Activated CD8-positive, alpha-beta memory T cell treated with anti-CD3 and anti-CD28 coated beads, Interleukin-2, amount 10 ng/mL, durations not matched to agents 7 days and 5 days (primary cell): ENCODE results near the gene DYSF. TPM values are rescaled to one million over a fixed set of nuclear protein-coding genes. Genes with fewer than 3 reads are reported as not detected.

Experiments
- ATAC-seq: fragments of 150-1000 bp; cut with Tn5 transposase; one replicate; pipeline ENCODE4 v1.10.0; 2021; ENCODE audit warnings: moderate library complexity
- CTCF ChIA-PET: fragments of 350-600 bp; sonication (Branson Sonifier 250); formaldehyde crosslinking; loops from one replicate; lab custom pipeline; 2021; ENCODE audit warnings: antibody characterized with exemption; lab: Charles Lee
- DNase-seq: peaks from one replicate; pipeline ENCODE4 v3.0.0-alpha.2; 2020
- H3K27ac Mint-ChIP-seq: one replicate; pipeline ENCODE4 v1.8.0; 2021; ENCODE audit warnings: mild to moderate bottlenecking, mixed read lengths
- H3K27me3 Mint-ChIP-seq: one replicate; pipeline ENCODE4 v1.8.0; 2021; ENCODE audit warnings: mixed read lengths
- H3K36me3 Mint-ChIP-seq: one replicate; pipeline ENCODE4 v1.8.0; 2021; ENCODE audit warnings: mild to moderate bottlenecking, mixed read lengths
- H3K4me1 Mint-ChIP-seq: one replicate; pipeline ENCODE4 v1.8.0; 2021; ENCODE audit warnings: mixed read lengths
- H3K4me3 Mint-ChIP-seq: one replicate; pipeline ENCODE4 v1.8.0; 2021; ENCODE audit warnings: mild to moderate bottlenecking, moderate library complexity, mixed read lengths
- H3K9me3 Mint-ChIP-seq: one replicate; pipeline ENCODE4 v1.8.0; 2022; ENCODE audit warnings: low read depth, mixed read lengths
- total RNA-seq, 2 experiments: library from RNA; stranded (reverse); gene quantifications; one replicate each; pipeline ENCODE4 v1.2.3, GENCODE V29; 2021

Gene DYSF
- total RNA-seq, 2 experiments from 2014 or later: 7.3 to 8.9 TPM

GRCh38 chr2:71459084-71459431, 5.7 kb downstream of the DYSF start:
- CTCF ChIA-PET: interaction anchor here (1.7 kb wide), 1 partner anchor 474 kb away, joined by 4 read pairs; no protein-coding TSS in a partner anchor
- ATAC-seq: no peak

GRCh38 chr2:71460056-71460455, 6.7 kb downstream of the DYSF start:
- no peak for DNase-seq
- Mint-ChIP-seq H3K27ac (no peak overlapping the region), H3K36me3 (no peaks in the 10 kb centered on the region), H3K9me3 (no peaks in the 10 kb centered on the region), H3K4me3 (no peak overlapping the region), H3K27me3 (peaks cover 9% of the 10 kb centered on the region), H3K4me1 (peaks cover 9% of the 10 kb centered on the region)
- CTCF ChIA-PET: interaction anchor here (0.6 to 1.2 kb wide), 3 partner anchors 10 to 128 kb away, joined by 3 read pairs; partner anchors contain the start of gene ZNF638
- no peak for ATAC-seq

More at GRCh38 chr2:71459084-71459431, 5.7 kb downstream of the DYSF start:
- Mint-ChIP-seq H3K27ac (no peak overlapping the region), H3K4me3 (no peak overlapping the region), H3K4me1 (peaks cover 10% of the 10 kb centered on the region), H3K9me3 (no peaks in the 10 kb centered on the region), H3K36me3 (no peaks in the 10 kb centered on the region), H3K27me3 (peaks cover 19% of the 10 kb centered on the region)
- no peak for DNase-seq

- peaks cover 3% of the 10 kb centered on the region for H3K27me3 Mint-ChIP-seq
- peaks cover 7% of the 10 kb centered on the region for H3K4me1 Mint-ChIP-seq
- no peak for DNase-seq
- ATAC-seq: no peak
- no peaks in the 10 kb centered on the region for H3K9me3 Mint-ChIP-seq
- no peaks in the 10 kb centered on the region for H3K36me3 Mint-ChIP-seq
- no peak overlapping the region for H3K27ac Mint-ChIP-seq
- CTCF ChIA-PET: interaction anchor here (0.5 to 1.2 kb wide), 8 partner anchors 9 to 699 kb away, joined by 3 to 6 read pairs (median 3); partner anchors contain the start of gene ZNF638
- H3K4me3 Mint-ChIP-seq: no peak overlapping the region
Measured at GRCh38 chr2:71460595-71461303, 7.4 kb downstream of the DYSF start.

DNA sequence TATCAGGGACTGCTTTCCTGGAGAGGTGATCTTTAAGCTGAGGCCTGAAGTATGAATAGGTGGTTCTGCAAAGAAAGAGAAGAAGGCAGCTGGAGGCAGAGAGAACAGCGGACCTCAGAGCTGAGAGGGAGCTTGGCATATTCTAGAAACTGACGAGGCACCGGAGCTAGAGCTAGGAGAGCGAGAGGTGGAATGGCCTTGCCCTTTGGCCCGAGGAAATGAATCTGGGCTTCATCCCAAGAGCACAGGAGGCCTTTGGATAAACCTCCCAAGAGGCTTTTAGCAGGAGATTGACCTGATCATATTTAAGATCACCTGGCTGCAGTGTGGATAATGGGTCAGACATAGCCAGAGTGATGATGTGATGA, 7.9 kb downstream of the DYSF start:
- no peaks in the 10 kb centered on the region for H3K9me3 Mint-ChIP-seq
- ATAC-seq: no peak
- no peaks in the 10 kb centered on the region for H3K36me3 Mint-ChIP-seq
- no peaks in the 10 kb centered on the region for H3K27me3 Mint-ChIP-seq
- H3K4me1 Mint-ChIP-seq: peaks cover 4% of the 10 kb centered on the region
- H3K4me3 Mint-ChIP-seq: no peak overlapping the region
- CTCF ChIA-PET: interaction anchor here (0.7 to 1.3 kb wide), 8 partner anchors 9 to 162 kb away, joined by 3 to 6 read pairs (median 3); partner anchors contain the start of gene ZNF638
- DNase-seq: no peak
- no peak overlapping the region for H3K27ac Mint-ChIP-seq

GRCh38 chr2:71462056-71462605, 8.8 kb downstream of the DYSF start:
- Mint-ChIP-seq H3K36me3 (no peaks in the 10 kb centered on the region), H3K27ac (no peak overlapping the region), H3K4me3 (no peak overlapping the region), H3K27me3 (peaks cover 5% of the 10 kb centered on the region), H3K4me1 (peaks cover 8% of the 10 kb centered on the region), H3K9me3 (no peaks in the 10 kb centered on the region)
- CTCF ChIA-PET: interaction anchor here (1.0 to 1.3 kb wide), 2 partner anchors 45 to 163 kb away, joined by 3 read pairs; no protein-coding TSS in a partner anchor
- no peak for ATAC-seq
- no peak for DNase-seq

DNA sequence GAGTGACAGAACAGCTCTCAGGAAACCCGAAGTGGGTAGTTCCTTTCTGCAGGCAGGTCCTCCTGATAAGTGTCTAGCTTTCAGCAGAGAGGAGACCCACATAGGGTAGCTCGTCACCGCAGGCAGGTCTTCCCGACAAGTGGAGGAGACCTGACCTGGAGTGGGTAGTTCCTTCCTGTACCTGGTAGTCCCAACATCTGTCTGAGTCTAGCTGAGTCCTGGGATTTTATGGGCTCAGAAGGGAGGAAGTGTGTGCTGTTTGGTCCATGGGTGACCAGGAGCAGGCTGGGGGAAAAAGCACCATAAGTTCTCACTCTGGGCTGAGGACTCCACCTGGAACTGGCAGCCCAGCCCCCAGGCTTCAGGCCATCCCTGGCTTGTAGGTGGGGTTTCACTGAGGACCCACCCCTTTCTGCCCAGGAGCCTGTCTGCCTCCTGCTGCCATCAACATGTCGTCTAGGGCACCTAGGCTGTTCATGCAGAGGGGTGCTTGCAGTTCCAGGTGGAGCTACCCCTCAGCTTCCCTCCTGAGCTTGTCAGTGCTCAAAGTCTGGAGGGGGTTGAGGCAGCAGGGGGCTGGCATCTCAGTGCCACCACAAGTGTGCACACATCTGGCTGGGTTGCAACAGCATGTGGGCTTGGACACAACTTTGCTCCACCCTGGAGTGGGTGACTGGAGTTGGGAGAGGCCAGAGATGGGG, 9.4 kb downstream of the DYSF start:
- DNase-seq: no peak
- Mint-ChIP-seq H3K27me3 (peaks cover 12% of the 10 kb centered on the region), H3K36me3 (no peaks in the 10 kb centered on the region), H3K9me3 (no peaks in the 10 kb centered on the region), H3K27ac (no peak overlapping the region), H3K4me1 (peaks cover 9% of the 10 kb centered on the region), H3K4me3 (no peak overlapping the region)
- ATAC-seq: no peak
- CTCF ChIA-PET: interaction anchor here (0.6 to 1.3 kb wide), 2 partner anchors 155 to 163 kb away, joined by 3 read pairs; no protein-coding TSS in a partner anchor

GRCh38 chr2:71463342-71463654, 9.9 kb downstream of the DYSF start:
- CTCF ChIA-PET: no interaction called here

GRCh38 chr2:71464389-71464788, 11.0 kb downstream of the DYSF start:
- H3K4me3 Mint-ChIP-seq: no peak overlapping the region
- DNase-seq (peak; percentile 12), ATAC-seq (no peak)
- peaks cover 28% of the 10 kb centered on the region for H3K27me3 Mint-ChIP-seq
- no peaks in the 10 kb centered on the region for H3K36me3 Mint-ChIP-seq
- H3K9me3 Mint-ChIP-seq: no peaks in the 10 kb centered on the region
- peaks cover 5% of the 10 kb centered on the region for H3K4me1 Mint-ChIP-seq
- CTCF ChIA-PET: interaction anchor here (0.5 kb wide), 1 partner anchor 20 kb away, joined by 4 read pairs; no protein-coding TSS in a partner anchor
- no peak overlapping the region for H3K27ac Mint-ChIP-seq

More at GRCh38 chr2:71463342-71463654, 9.9 kb downstream of the DYSF start:
- Mint-ChIP-seq H3K4me3 (no peak overlapping the region), H3K36me3 (no peaks in the 10 kb centered on the region), H3K4me1 (peaks cover 7% of the 10 kb centered on the region), H3K27ac (no peak overlapping the region), H3K27me3 (peaks cover 17% of the 10 kb centered on the region), H3K9me3 (no peaks in the 10 kb centered on the region)
- no peak for DNase-seq
- no peak for ATAC-seq

GRCh38 chr2:71465356-71465755, 12.0 kb downstream of the DYSF start:
- Mint-ChIP-seq H3K27ac (no peak overlapping the region), H3K4me3 (no peak overlapping the region), H3K27me3 (peaks cover 28% of the 10 kb centered on the region), H3K9me3 (no peaks in the 10 kb centered on the region), H3K36me3 (no peaks in the 10 kb centered on the region), H3K4me1 (peaks cover 5% of the 10 kb centered on the region)
- DNase-seq (no peak), ATAC-seq (no peak)
- CTCF ChIA-PET: no interaction called here

- H3K4me3 Mint-ChIP-seq: no peak overlapping the region
- H3K27me3 Mint-ChIP-seq: peaks cover 30% of the 10 kb centered on the region
- no peak overlapping the region for H3K27ac Mint-ChIP-seq
- DNase-seq (no peak), ATAC-seq (no peak)
- H3K36me3 Mint-ChIP-seq: no peaks in the 10 kb centered on the region
- CTCF ChIA-PET: interaction anchor here (1.5 to 1.8 kb wide), 2 partner anchors 9 to 166 kb away, joined by 5 to 9 read pairs; no protein-coding TSS in a partner anchor
- peaks cover 5% of the 10 kb centered on the region for H3K4me1 Mint-ChIP-seq
- no peaks in the 10 kb centered on the region for H3K9me3 Mint-ChIP-seq
Measured at GRCh38 chr2:71465961-71466300, 12.6 kb downstream of the DYSF start.

GRCh38 chr2:71466301-71467179, 13.2 kb downstream of the DYSF start:
- Mint-ChIP-seq H3K36me3 (no peaks in the 10 kb centered on the region), H3K9me3 (no peaks in the 10 kb centered on the region), H3K4me3 (peak overlapping the region; percentile 73), H3K27me3 (peaks cover 30% of the 10 kb centered on the region), H3K27ac (no peak overlapping the region), H3K4me1 (peaks cover 5% of the 10 kb centered on the region)
- DNase-seq (no peak), ATAC-seq (peak; percentile 67)
- CTCF ChIA-PET: interaction anchor here (1.1 to 1.8 kb wide), 5 partner anchors 10 to 167 kb away, joined by 3 to 9 read pairs (median 5); partner anchors contain the start of gene ZNF638

DNA sequence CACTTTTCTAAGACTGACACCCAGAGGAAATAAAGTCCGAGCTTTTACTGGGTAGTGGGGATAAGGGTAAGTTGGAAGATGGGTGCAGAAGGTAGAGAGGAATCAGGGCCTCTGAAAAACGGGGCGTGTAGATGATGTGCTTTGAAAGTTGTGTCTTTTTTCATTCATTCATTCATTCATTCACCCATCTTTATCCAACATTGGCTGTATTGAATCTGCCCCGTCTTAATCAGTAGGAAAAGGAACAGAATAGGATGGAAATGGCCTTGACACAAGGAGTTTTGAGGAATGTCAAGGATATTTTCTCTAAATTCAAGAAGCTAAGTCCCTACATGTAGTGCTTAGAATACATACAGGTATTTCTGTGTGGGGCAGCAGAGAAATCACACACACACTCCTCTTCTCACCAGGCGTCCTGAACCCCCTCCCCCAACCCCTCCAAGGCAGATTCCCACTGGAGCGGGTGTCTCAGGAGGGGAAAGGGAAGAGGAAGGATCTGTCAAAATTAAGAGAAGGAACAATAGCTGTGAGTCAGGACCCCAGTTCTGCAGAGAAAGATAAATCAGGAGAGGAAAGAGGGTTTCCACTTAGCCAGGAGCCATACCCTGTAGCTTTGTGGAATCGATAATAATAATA, 13.9 kb downstream of the DYSF start:
- H3K4me1 Mint-ChIP-seq: peaks cover 5% of the 10 kb centered on the region
- H3K27me3 Mint-ChIP-seq: peaks cover 30% of the 10 kb centered on the region
- CTCF ChIA-PET: interaction anchor here (1.1 to 1.8 kb wide), 5 partner anchors 11 to 168 kb away, joined by 3 to 9 read pairs (median 5); partner anchors contain the start of gene ZNF638
- no peak overlapping the region for H3K27ac Mint-ChIP-seq
- peak; percentile 38 for ATAC-seq
- H3K4me3 Mint-ChIP-seq: peak overlapping the region; percentile 73
- no peaks in the 10 kb centered on the region for H3K36me3 Mint-ChIP-seq
- H3K9me3 Mint-ChIP-seq: no peaks in the 10 kb centered on the region
- DNase-seq: no peak
